AG10803 (cell line): Measurements from ENCODE around the gene SCN5A.

ENCODE experiments used
- DNase-seq: peaks from one replicate; pipeline ENCODE4 v3.0.0; 2010; ENCODE audit warnings: low read depth
- H3K4me3 ChIP-seq: 2 replicates; pipeline ENCODE4 v1.5.1; 2011; ENCODE audit warnings: mild to moderate bottlenecking, low read length, control low read depth
- CTCF ChIP-seq: conservative IDR thresholded peaks from 2 replicates; pipeline ENCODE4 v1.5.1; 2011; ENCODE audit warnings: mild to moderate bottlenecking, low read length, control low read depth, inconsistent platforms

The SCN5A gene

GRCh38 chr3:38519651-38520050 is 129.8 kb downstream of the SCN5A start:
- no peak for TF ChIP-seq CTCF
- no peak for DNase-seq

GRCh38 chr3:38519000-38519399 is 130.5 kb downstream of the SCN5A start:
- H3K4me3 ChIP-seq: no peak overlapping the region
- no peak for TF ChIP-seq CTCF
- no peak for DNase-seq

More at GRCh38 chr3:38519651-38520050, 129.8 kb downstream of the SCN5A start:
- H3K4me3 ChIP-seq: no peak overlapping the region

- no peak overlapping the region for H3K4me3 ChIP-seq
- DNase-seq: no peak
- TF ChIP-seq CTCF: no peak
These were observed 132.8 kb downstream of the SCN5A start for GRCh38 chr3:38516669-38517068.

- no peak for TF ChIP-seq CTCF
- no peak overlapping the region for H3K4me3 ChIP-seq
- DNase-seq: no peak
These were observed 134.1 kb downstream of the SCN5A start for GRCh38 chr3:38515367-38515766.

- no peak for TF ChIP-seq CTCF
- no peak for DNase-seq
- H3K4me3 ChIP-seq: no peak overlapping the region
These were observed 137.9 kb downstream of the SCN5A start for GRCh38 chr3:38511546-38511945.

GRCh38 chr3:38510631-38511030 is 138.9 kb downstream of the SCN5A start:
- TF ChIP-seq CTCF: no peak
- no peak for DNase-seq
- H3K4me3 ChIP-seq: no peak overlapping the region

- no peak overlapping the region for H3K4me3 ChIP-seq
- no peak for TF ChIP-seq CTCF
- DNase-seq: no peak
These were observed 139.8 kb downstream of the SCN5A start for GRCh38 chr3:38509732-38510131.
